ENCODE measurements around the gene SCN7A. TPM values are rescaled to one million over a fixed set of nuclear protein-coding genes. Genes with fewer than 3 reads are reported as not detected.

Gene SCN7A
- total and polyA plus RNA-seq, 8 donors = 21.9 to 112 (median 91.0) TPM

DNA sequence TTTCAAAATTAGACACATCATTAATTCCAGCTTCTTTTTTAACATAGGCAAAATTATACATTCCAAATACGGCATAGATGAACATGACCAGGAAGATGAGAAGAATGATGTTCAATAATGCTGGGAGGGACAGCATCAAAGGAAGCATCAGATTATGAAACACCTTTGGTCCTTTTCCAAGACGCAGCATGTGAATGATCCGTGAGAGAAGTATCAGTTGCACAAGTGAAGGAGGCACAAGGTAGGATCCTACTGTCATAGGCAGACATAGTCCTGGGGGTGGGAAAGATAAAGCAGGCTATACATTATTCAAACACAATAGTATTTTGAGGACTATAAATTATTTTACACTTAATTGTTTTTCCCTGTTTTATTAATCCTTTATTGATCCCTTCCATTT, 87.7 kb downstream of the SCN7A start:
- H3K9me3 ChIP-seq = no peaks in the 10 kb centered on the region
- no peaks in the 10 kb centered on the region for H3K27me3 ChIP-seq
- DNase-seq (no peak), ATAC-seq (no peak)
- no peak overlapping the region for H3K27ac ChIP-seq
- H3K4me1 ChIP-seq = no peaks in the 10 kb centered on the region
- no peak for TF ChIP-seq CTCF (IDR thresholded peaks at IDR 0.05)
- no peak overlapping the region for H3K4me3 ChIP-seq
- intact Hi-C loops (cut with DNase I) = no loop called here
- H3K36me3 ChIP-seq = no peaks in the 10 kb centered on the region

- no peak for TF ChIP-seq CTCF (IDR thresholded peaks at IDR 0.05)
- DNase-seq = no peak
- no peak overlapping the region for H3K27ac ChIP-seq
- ATAC-seq = no peak
- no peak overlapping the region for H3K4me3 ChIP-seq
- H3K9me3 ChIP-seq = no peaks in the 10 kb centered on the region
- no peaks in the 10 kb centered on the region for H3K27me3 ChIP-seq
- H3K4me1 ChIP-seq = no peaks in the 10 kb centered on the region
- H3K36me3 ChIP-seq = no peaks in the 10 kb centered on the region
- intact Hi-C loops (cut with DNase I) = no loop called here
Observed at GRCh38 chr2:166405569-166405926, 88.5 kb downstream of the SCN7A start.

DNA sequence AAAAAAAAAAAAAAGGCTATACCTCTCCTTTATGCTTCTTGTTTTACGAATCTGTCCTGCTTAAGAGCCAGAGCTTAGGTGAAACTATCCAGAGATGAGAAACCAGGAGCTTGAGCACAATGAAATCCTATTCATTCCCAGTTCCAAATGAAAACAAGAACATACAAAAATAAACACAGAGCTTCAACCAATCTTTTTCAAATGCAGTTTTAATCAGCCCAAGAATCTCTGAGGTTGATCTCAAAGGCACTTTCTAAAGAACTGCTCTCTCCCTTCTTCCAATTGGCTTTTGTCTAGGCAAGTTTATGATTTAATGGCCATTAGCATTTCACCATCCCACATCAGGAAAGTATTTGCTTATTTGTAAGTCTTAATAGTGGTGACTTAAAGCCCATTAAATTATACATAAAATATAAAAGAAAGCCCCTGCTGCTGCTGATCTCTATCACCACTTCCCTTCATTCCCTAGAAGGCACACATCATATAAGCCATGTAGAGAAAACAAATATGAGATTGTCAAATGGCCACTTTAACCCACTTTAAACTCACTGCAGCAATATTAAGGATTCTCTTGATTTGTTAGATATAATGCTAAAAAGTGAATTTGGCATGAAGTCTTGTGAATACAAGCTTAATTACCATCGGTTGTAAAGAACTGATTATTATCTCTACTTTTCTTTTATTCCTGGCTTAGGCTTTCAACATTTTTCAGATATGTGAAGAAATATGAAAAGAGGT, 89.0 kb downstream of the SCN7A start:
- intact Hi-C loops (cut with DNase I) = no loop called here
- no peaks in the 10 kb centered on the region for H3K9me3 ChIP-seq
- DNase-seq (no peak), ATAC-seq (no peak)
- H3K27ac ChIP-seq = no peak overlapping the region
- H3K27me3 ChIP-seq = no peaks in the 10 kb centered on the region
- no peak overlapping the region for H3K4me3 ChIP-seq
- no peaks in the 10 kb centered on the region for H3K4me1 ChIP-seq
- no peaks in the 10 kb centered on the region for H3K36me3 ChIP-seq
- no peak for TF ChIP-seq CTCF (IDR thresholded peaks at IDR 0.05)

GRCh38 chr2:166394245-166394644, 99.8 kb downstream of the SCN7A start:
- DNase-seq = no peak
- Histone ChIP-seq H3K36me3 (no peaks in the 10 kb centered on the region), H3K27ac (no peak overlapping the region), H3K27me3 (no peaks in the 10 kb centered on the region), H3K9me3 (no peaks in the 10 kb centered on the region), H3K4me3 (no peak overlapping the region), H3K4me1 (no peaks in the 10 kb centered on the region)
- TF ChIP-seq CTCF (IDR thresholded peaks at IDR 0.05) = no peak
- ATAC-seq = no peak
- intact Hi-C loops (cut with DNase I) = no loop called here

DNA sequence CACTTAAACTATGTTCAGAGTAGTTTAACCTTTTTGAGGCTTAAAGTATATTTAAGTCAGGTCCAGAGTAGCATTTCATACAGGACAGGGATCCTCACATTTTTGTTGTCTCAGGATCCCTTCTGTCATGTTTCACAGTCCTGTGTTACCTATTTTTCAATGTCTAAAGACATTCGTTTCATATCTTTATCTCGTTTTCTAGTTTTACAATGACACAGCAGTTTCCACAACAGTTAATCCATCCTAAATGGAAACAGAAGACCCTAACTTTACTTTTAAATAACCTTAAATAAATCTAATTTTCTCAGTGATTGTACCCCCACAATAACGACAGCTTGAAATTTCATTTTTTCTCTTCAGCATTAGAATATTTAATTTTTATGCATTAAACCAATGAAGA, 101.0 kb downstream of the SCN7A start:
- Histone ChIP-seq H3K27me3 (no peaks in the 10 kb centered on the region), H3K4me1 (no peaks in the 10 kb centered on the region), H3K36me3 (no peaks in the 10 kb centered on the region), H3K4me3 (no peak overlapping the region), H3K9me3 (no peaks in the 10 kb centered on the region), H3K27ac (no peak overlapping the region)
- DNase-seq (no peak), ATAC-seq (no peak)
- no peak for TF ChIP-seq CTCF (IDR thresholded peaks at IDR 0.05)
- intact Hi-C loops (cut with DNase I) = no loop called here
